LNCaP clone FGC (cell line): ENCODE measurements around the gene ZNF267.
"Not testable (repeated sequence)": the region's sequence is repeated elsewhere in the genome, so short reads cannot be mapped to it uniquely, and the experiment has no call there.

ENCODE experiments used
- DNase-seq: peaks from one replicate; pipeline ENCODE4 v3.0.0-alpha.2; 2011; ENCODE audit warnings: low read depth
- H3K4me3 ChIP-seq: 2 replicates; pipeline ENCODE4 v1.5.1; 2011; ENCODE audit warnings: mild to moderate bottlenecking, low read depth, low read length, control low read depth
- CTCF ChIP-seq: IDR thresholded peaks from 2 replicates; pipeline ENCODE4 v1.5.1; 2012; ENCODE audit warnings: mild to moderate bottlenecking; ENCODE audit not compliant: control insufficient read depth, insufficient read depth; ENCODE audit errors: extremely low read depth

The ZNF267 gene

GRCh38 chr16:31913668-31914067 is 40.1 kb downstream of the ZNF267 start:
- no peak for TF ChIP-seq CTCF
- no peak overlapping the region for H3K4me3 ChIP-seq
- DNase-seq, result no peak

GRCh38 chr16:31916056-31916488 is 42.5 kb downstream of the ZNF267 start:
- no peak for TF ChIP-seq CTCF
- DNase-seq, result no peak
- H3K4me3 ChIP-seq, result no peak overlapping the region

GRCh38 chr16:31920373-31920772 is 46.8 kb downstream of the ZNF267 start:
- no peak overlapping the region for H3K4me3 ChIP-seq
- no peak for DNase-seq
- TF ChIP-seq CTCF, result no peak

GRCh38 chr16:31951806-31952205 is 78.2 kb downstream of the ZNF267 start:
- H3K4me3 ChIP-seq, DNase-seq: not testable (repeated sequence)

DNA sequence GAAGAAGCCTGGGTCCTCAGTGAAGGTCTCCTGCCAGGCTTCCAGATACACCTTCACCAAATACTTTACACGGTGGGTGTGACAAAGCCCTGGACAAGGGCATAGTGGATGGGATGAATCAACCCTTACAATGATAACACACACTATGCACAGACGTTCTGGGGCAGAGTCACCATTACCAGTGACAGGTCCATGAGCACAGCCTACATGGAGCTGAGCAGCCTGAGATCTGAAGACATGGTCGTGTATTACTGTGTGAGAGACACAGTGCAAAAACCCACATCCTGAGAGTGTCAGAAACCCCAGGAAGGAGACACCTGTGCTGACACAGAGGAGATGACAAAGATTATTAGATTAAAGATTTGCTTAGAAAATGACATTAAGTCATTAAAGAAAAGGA is 78.6 kb downstream of the ZNF267 start:
- not testable (repeated sequence) for DNase-seq

DNA sequence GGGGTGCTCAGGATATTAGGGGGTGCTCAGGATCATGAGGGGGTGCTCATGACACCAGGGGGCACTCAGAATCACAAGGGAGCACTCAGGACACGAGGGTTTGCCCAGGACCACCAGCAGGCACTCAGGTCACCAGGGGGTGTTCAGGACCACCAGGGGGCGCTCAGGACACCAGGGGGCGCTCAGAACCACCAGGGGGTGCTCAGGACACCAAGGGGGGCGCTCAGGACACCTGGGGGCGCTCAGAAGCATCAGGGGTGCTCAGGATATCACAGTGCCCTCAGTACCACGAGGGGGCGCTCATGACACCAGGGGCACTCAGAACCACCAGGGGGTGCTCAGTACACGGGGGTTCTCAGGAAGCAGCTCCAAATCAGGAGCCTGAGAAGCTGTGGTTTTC is 82.6 kb downstream of the ZNF267 start:
- H3K4me3 ChIP-seq, DNase-seq: not testable (repeated sequence)

More for the DNA sequence above, 78.6 kb downstream of the ZNF267 start:
- H3K4me3 ChIP-seq, result not testable (repeated sequence)

- DNase-seq, H3K4me3 ChIP-seq: not testable (repeated sequence)
Measured at GRCh38 chr16:31960186-31960910, 86.7 kb downstream of the ZNF267 start.
